ENCODE data around the gene SHF.

DNA sequence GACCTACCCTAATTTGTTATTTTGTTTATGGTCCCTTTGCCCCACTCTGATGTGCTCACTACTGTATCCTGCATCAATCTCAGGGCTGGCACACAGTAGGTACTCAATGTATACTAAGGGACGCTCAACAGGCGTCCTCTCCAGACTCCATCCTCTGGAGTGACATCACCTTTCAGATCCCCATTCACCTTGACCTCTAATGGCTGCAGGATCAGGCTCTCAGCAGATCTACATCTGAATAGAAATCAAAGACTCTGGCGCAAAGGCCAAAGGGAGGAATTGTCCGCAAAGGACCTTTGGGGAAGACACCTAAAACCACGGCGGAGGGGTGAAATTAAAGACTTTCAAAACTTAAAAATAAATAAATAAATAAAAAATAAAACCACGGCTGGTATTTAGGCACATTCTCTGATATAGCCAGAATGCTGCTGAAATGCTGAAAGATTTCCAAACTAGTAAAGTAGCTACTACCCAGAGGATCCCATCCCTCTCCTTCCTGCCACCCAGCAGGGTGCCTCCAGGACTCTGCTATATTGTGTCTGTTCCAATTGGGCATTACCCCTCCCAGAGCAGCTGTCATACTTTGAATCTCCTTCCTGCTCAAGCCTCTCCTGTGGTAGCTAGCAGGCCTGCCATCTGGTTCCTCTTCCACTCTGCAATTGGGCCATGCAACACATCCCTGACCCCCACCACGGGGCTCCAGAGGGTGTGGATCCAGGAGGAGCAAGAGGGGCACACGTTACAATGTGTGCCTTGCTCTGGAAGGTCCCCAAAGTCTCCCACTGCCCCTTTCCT is 6.1 kb downstream of the SHF start:
- TF ChIP-seq, protein P1, sequence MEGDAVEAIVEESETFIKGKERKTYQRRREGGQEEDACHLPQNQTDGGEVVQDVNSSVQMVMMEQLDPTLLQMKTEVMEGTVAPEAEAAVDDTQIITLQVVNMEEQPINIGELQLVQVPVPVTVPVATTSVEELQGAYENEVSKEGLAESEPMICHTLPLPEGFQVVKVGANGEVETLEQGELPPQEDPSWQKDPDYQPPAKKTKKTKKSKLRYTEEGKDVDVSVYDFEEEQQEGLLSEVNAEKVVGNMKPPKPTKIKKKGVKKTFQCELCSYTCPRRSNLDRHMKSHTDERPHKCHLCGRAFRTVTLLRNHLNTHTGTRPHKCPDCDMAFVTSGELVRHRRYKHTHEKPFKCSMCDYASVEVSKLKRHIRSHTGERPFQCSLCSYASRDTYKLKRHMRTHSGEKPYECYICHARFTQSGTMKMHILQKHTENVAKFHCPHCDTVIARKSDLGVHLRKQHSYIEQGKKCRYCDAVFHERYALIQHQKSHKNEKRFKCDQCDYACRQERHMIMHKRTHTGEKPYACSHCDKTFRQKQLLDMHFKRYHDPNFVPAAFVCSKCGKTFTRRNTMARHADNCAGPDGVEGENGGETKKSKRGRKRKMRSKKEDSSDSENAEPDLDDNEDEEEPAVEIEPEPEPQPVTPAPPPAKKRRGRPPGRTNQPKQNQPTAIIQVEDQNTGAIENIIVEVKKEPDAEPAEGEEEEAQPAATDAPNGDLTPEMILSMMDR (IDR thresholded peaks at IDR 0.05), result no peak
- no peak for TF ChIP-seq POLR2A (IDR thresholded peaks at IDR 0.05)
